IPS-20b (cell line): ENCODE measurements around the gene TMEM258.
A peak's percentile ranks its signal among the peaks of the same experiment; 100 is the strongest.

ENCODE experiments used
- H3K27ac ChIP-seq: one replicate; pipeline ENCODE4 v1.5.1; 2013; ENCODE audit warnings: low read length
- H3K27me3 ChIP-seq: 2 replicates; pipeline ENCODE4 v1.6.1; 2013; ENCODE audit warnings: mild to moderate bottlenecking, low read length, inconsistent platforms; ENCODE audit not compliant: insufficient read depth
- H3K36me3 ChIP-seq: 2 replicates; pipeline ENCODE4 v1.6.1; 2013; ENCODE audit warnings: low read depth, mild to moderate bottlenecking, inconsistent platforms, low read length, moderate library complexity; ENCODE audit not compliant: insufficient read depth
- H3K4me1 ChIP-seq: 2 replicates; pipeline ENCODE4 v1.6.1; 2013; ENCODE audit warnings: mild to moderate bottlenecking, control low read depth, inconsistent platforms, low read length, moderate library complexity; ENCODE audit not compliant: insufficient read depth
- H3K4me3 ChIP-seq: 2 replicates; pipeline ENCODE4 v1.5.1; 2013; ENCODE audit warnings: mild to moderate bottlenecking, low read length, inconsistent platforms
- H3K9ac ChIP-seq: 2 replicates; pipeline ENCODE4 v1.6.1; 2013; ENCODE audit warnings: low read depth, mild to moderate bottlenecking, inconsistent platforms, low read length, moderate library complexity
- H3K9me3 ChIP-seq: 2 replicates; pipeline ENCODE4 v1.6.1; 2013; ENCODE audit warnings: mild to moderate bottlenecking, low read depth, low read length, inconsistent platforms; ENCODE audit not compliant: insufficient read depth

Gene TMEM258

GRCh38 chr11:61817471-61818202 lies 25.2 kb upstream of the TMEM258 start:
- H3K4me1 ChIP-seq: peaks cover 9% of the 10 kb centered on the region; the same call in 1 of the 2 replicates
- H3K9me3 ChIP-seq: no peaks in the 10 kb centered on the region
- no peaks in the 10 kb centered on the region for H3K27me3 ChIP-seq
- peak overlapping the region; percentile 97 for H3K4me3 ChIP-seq
- H3K36me3 ChIP-seq: peaks cover 15% of the 10 kb centered on the region; the same call in 1 of the 2 replicates
- peak overlapping the region; percentile 99; the same call in 1 of the 2 replicates for H3K9ac ChIP-seq
- peak overlapping the region; percentile 1 for H3K27ac ChIP-seq

DNA sequence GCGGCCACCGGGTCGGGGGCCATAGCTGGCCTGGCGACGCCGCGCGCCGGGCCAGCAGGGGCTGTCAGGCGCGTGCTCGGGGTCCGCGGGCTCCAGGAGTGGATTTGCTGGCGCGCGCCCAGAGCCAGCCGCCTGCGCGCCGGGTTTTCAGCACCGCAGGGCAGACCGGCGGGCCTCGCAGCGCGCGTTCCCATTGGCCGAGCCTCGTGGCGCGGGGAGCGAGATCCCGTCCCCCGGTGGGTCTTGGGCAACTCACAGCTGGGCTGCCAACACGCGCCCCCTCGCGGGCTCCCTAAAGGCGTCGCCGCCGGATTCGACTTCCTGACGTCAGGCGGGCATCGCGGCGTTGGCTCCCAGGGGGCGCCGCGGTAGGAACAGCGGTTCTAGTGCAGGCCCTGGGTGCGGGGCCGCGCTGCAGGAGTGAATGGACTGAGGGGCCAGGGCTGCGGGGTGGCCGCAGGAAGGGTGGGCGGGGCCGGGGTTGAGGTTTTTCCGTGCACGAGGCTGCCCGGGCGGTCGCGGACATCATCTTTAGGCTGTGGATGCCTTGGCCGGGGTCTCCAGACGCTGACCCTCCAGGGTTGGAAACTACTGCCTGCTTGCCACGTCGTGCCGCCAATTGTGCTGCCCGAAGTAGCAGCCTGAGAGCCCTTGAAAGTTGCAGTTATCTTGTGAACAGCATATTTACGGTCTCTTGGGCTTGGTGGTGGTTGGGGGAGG lies 24.5 kb upstream of the TMEM258 start, which contains the start of gene FADS1:
Gene FADS1, minus strand, starts transcription at position 268 of the 720 bp plus-strand sequence. Its CDS starts 74 bp downstream, at position 194.
- Histone ChIP-seq H3K27ac (peak within 1 kb of the TSS; percentile 97), H3K36me3 (peaks cover 23% of the 10 kb centered on the region), H3K4me3 (peak within 1 kb of the TSS; percentile 97), H3K4me1 (peaks cover 9% of the 10 kb centered on the region; the same call in 1 of the 2 replicates), H3K9ac (peak within 1 kb of the TSS; percentile 99), H3K9me3 (no peaks in the 10 kb centered on the region), H3K27me3 (no peaks in the 10 kb centered on the region)

DNA sequence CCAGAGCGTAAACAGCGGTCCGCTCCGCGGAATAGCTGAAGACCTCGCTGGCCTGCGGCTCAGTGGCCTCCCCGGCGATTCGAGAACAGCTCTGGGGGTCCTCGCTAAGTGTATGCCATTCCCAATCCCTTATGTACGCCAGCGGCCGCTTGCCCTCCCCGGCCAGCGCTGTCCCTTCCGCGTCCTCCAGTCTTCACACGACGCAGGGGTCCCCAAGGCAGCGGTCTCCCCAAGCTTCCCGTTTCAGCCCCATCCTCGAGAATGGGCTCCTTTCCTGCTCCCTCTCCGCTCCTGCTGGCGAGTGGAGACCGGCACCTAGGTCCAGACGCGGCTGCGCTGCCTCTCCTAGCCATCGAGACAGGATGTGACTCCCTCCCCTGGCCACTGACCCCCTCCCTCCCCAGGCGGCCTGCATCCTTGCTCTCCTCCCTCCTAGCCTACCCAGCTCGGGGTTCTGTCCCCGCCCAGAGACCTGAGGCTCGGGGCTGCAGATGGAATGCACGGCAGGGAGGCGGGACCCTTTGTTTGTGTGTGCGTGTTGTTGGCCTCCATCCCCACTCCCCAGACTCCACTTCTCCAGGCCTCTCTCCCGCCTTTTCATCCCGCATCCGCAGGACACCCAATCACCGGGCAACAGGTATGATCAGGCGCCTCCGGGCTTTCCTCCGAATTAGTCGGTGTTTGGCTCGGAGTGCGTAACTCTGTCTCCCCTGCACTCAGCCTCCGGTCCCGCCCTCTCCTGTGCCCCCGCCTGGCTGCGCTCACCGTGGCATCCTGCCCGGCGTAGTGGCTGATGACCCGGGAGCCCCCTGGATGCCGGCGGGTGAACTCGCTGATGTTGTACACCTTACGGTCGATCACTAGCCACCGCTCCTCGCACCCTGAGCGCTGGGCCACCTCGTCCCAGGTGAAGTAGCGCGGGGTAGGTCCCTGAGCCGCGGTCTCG lies 23.7 kb upstream of the TMEM258 start:
- peak overlapping the region; percentile 99 for H3K9ac ChIP-seq
- H3K27me3 ChIP-seq: no peaks in the 10 kb centered on the region

DNA sequence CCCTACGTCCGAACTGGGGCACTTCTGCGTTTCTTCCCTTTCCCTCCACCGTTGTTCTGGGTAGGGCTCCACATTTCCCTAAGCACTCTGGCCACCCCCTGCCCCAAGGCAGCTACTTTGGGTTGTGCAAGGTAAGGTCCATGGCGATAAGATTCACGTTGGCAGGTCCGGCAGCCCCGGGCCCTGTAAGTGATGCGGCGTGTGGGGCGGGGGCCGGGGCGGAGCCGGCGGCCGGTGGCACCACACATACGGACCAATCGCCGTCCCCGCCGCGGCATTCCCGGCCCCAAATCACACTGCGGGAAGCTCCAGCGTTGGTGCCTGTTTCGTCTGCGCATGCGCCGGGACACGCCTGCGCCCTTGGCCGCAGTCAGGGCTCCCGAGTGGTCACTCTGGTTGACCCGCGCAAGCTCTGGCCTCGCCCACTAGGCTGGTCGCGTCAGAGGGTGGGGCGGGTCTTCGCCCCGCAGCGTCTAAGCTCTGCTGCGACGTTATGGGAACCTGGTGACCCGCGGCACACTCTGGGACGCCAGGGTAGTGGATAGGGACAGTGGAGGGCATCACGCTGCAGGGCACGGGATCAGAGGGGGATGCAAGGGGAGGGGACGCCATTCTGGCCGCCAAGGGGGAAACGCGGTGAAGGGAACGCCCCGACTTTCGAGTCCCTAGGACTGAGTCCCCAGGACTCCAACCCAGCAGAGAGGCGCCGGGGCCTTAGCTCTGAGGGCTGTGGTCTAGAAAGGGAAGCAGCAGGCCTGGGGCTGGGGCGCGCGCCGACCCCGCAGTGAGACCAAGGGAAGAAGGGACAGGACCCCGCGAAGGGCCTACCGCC lies 22.8 kb upstream of the TMEM258 start:
- Histone ChIP-seq H3K4me1 (peaks cover 9% of the 10 kb centered on the region; the same call in 1 of the 2 replicates), H3K27ac (peak overlapping the region; percentile 97), H3K4me3 (peak overlapping the region; percentile 97), H3K27me3 (no peaks in the 10 kb centered on the region), H3K9me3 (no peaks in the 10 kb centered on the region), H3K9ac (peak overlapping the region; percentile 99), H3K36me3 (peaks cover 40% of the 10 kb centered on the region)

More for the DNA sequence above, 23.7 kb upstream of the TMEM258 start:
- H3K36me3 ChIP-seq: peaks cover 31% of the 10 kb centered on the region
- H3K9me3 ChIP-seq: no peaks in the 10 kb centered on the region
- H3K27ac ChIP-seq: peak overlapping the region; percentile 97
- H3K4me1 ChIP-seq: peaks cover 9% of the 10 kb centered on the region; the same call in 1 of the 2 replicates
- peak overlapping the region; percentile 97 for H3K4me3 ChIP-seq

DNA sequence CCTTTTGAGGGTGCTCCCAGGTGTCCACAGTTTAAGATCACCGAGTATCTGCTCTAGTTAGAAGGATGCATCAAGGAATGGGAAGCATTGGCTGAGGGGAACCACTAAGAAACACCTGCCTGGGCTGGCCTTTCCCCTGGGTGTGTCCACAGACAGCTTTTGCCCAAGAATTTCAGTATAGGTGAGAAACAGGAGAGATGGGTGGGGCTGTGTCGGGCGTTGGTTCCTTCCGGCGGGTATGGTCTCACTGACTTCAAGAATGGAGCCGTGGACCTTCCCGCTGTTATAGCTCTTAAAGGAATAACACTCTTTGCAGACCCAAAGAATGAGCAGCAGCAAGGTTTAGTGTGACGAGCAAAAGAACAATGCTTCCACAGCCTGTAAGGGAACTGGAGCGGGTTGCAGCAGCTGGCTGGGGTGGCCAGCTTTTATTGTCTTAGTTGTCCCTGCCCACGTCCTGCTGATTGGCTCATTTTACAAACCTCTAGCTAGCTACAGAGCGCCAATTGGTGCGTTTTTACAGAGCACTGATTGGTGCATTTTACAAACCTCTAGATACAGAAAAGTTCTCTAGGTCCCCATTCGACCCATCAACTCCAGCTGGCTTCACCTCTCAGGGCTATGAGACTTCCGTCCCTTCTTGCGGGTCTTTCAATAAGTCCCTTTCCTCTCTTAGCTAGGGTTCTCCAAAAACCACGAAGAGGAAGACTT lies 22.0 kb upstream of the TMEM258 start:
- peaks cover 48% of the 10 kb centered on the region for H3K36me3 ChIP-seq
- H3K27ac ChIP-seq: peak overlapping the region; percentile 81
- peaks cover 9% of the 10 kb centered on the region; the same call in 1 of the 2 replicates for H3K4me1 ChIP-seq
- H3K27me3 ChIP-seq: no peaks in the 10 kb centered on the region
- H3K9ac ChIP-seq: peak overlapping the region; percentile 86; the same call in 1 of the 2 replicates
- H3K4me3 ChIP-seq: peak overlapping the region; percentile 97
- no peaks in the 10 kb centered on the region for H3K9me3 ChIP-seq

- H3K27ac ChIP-seq: no peak overlapping the region
- H3K4me3 ChIP-seq: no peak overlapping the region
Observed at GRCh38 chr11:61812736-61813411, 20.5 kb upstream of the TMEM258 start.

DNA sequence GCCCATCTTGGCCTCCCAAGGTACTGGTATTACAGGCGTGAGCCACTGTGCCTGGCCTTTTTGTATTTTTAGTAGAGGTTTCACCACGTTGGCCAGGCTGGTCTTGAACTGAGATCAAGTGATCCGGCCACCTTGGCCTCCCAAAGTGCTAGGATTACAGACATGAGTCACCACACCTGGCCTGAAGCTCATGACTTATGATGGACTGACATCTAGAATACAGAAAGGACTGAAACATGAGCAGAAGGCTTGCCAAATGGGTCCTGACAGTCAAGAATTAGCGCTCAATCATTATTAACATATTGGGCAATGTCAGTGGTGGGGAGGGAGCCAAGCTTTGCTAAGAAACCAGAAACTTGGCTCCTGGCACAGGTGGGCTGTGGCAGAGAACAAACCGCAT lies 19.4 kb upstream of the TMEM258 start:
- no peak overlapping the region for H3K9ac ChIP-seq
- no peak overlapping the region for H3K4me3 ChIP-seq
- no peaks in the 10 kb centered on the region for H3K9me3 ChIP-seq
- H3K27ac ChIP-seq: no peak overlapping the region
- no peaks in the 10 kb centered on the region for H3K27me3 ChIP-seq
- H3K36me3 ChIP-seq: peaks cover 74% of the 10 kb centered on the region
- H3K4me1 ChIP-seq: no peaks in the 10 kb centered on the region; the same call in 1 of the 2 replicates

More at GRCh38 chr11:61812736-61813411, 20.5 kb upstream of the TMEM258 start:
- Histone ChIP-seq H3K27me3 (no peaks in the 10 kb centered on the region), H3K9me3 (no peaks in the 10 kb centered on the region), H3K9ac (no peak overlapping the region), H3K4me1 (peaks cover 6% of the 10 kb centered on the region; the same call in 1 of the 2 replicates), H3K36me3 (peaks cover 63% of the 10 kb centered on the region)

- Histone ChIP-seq H3K27me3 (no peaks in the 10 kb centered on the region), H3K4me1 (no peaks in the 10 kb centered on the region; the same call in 1 of the 2 replicates), H3K27ac (no peak overlapping the region), H3K36me3 (peaks cover 82% of the 10 kb centered on the region), H3K9ac (no peak overlapping the region), H3K9me3 (no peaks in the 10 kb centered on the region), H3K4me3 (no peak overlapping the region)
Observed at GRCh38 chr11:61810671-61811175, 18.3 kb upstream of the TMEM258 start.

GRCh38 chr11:61806785-61807184 lies 14.4 kb upstream of the TMEM258 start:
- Histone ChIP-seq H3K4me1 (no peaks in the 10 kb centered on the region), H3K36me3 (peaks cover 98% of the 10 kb centered on the region)

More at GRCh38 chr11:61806785-61807184, 14.4 kb upstream of the TMEM258 start:
- no peak overlapping the region for H3K27ac ChIP-seq
- no peaks in the 10 kb centered on the region for H3K9me3 ChIP-seq
- H3K27me3 ChIP-seq: no peaks in the 10 kb centered on the region
- H3K9ac ChIP-seq: no peak overlapping the region
- no peak overlapping the region for H3K4me3 ChIP-seq
